ENCODE measurements around the gene TFR2.

TFR2 gene

GRCh38 chr7:100641860-100642533 is 645 bp upstream of the TFR2 start:
- no peaks in the 10 kb centered on the region for H3K36me3 Mint-ChIP-seq (ENCODE audit: low read depth)
- no peak overlapping the region for H3K27ac Mint-ChIP-seq
- no peak overlapping the region for H3K4me3 Mint-ChIP-seq
- no peaks in the 10 kb centered on the region for H3K9me3 Mint-ChIP-seq
- peaks cover 3% of the 10 kb centered on the region for H3K27me3 Mint-ChIP-seq
- no peaks in the 10 kb centered on the region for H3K4me1 Mint-ChIP-seq (ENCODE audit: low read depth)

GRCh38 chr7:100640517-100641440 is 573 bp downstream of the TFR2 start:
- Mint-ChIP-seq H3K27me3 (peaks cover 3% of the 10 kb centered on the region), H3K4me1 (ENCODE audit: low read depth) (no peaks in the 10 kb centered on the region), H3K27ac (no peak overlapping the region), H3K36me3 (ENCODE audit: low read depth) (no peaks in the 10 kb centered on the region), H3K4me3 (no peak overlapping the region), H3K9me3 (no peaks in the 10 kb centered on the region)

DNA sequence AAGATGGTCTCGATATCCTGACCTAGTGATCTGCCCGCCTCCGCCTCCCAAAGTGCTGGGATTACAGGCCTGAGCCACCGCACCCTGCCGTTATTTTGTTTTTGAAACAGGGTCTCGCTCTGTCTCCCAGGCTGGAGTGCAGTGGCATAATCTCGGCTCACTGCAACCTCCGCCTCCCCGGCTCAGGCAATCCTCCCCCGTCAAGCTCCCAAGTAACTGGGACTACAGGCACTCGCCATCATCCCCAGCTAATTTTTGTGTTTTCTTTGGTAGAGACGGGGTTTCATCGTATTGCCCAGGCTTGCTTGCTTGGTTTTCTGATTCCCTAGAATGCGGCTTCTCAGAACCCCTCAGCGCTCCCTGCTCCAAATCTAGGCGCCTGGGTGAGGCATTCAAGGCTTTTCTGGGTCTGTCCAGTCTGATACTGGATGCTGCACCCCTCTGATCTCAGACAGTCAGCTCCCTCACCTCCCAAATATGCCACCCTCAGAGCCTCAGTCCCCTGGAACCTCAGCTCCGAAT is 1.3 kb downstream of the TFR2 start:
- Mint-ChIP-seq H3K9me3 (no peaks in the 10 kb centered on the region), H3K36me3 (ENCODE audit: low read depth) (no peaks in the 10 kb centered on the region), H3K27me3 (peaks cover 3% of the 10 kb centered on the region), H3K4me1 (ENCODE audit: low read depth) (no peaks in the 10 kb centered on the region), H3K4me3 (no peak overlapping the region), H3K27ac (no peak overlapping the region)

- no peaks in the 10 kb centered on the region for H3K36me3 Mint-ChIP-seq (ENCODE audit: low read depth)
- H3K27me3 Mint-ChIP-seq: no peaks in the 10 kb centered on the region
- H3K9me3 Mint-ChIP-seq: no peaks in the 10 kb centered on the region
- peak overlapping the region; percentile 96 for H3K27ac Mint-ChIP-seq
- peaks cover 18% of the 10 kb centered on the region for H3K4me1 Mint-ChIP-seq (ENCODE audit: low read depth)
- H3K4me3 Mint-ChIP-seq: peak overlapping the region; percentile 86
These were observed 8.2 kb downstream of the TFR2 start for GRCh38 chr7:100632951-100633717.

- H3K4me3 Mint-ChIP-seq: no peak overlapping the region
- H3K9me3 Mint-ChIP-seq: no peaks in the 10 kb centered on the region
- H3K27ac Mint-ChIP-seq: peak overlapping the region; percentile 7
- peaks cover 7% of the 10 kb centered on the region for H3K36me3 Mint-ChIP-seq (ENCODE audit: low read depth)
- H3K27me3 Mint-ChIP-seq: no peaks in the 10 kb centered on the region
- peaks cover 23% of the 10 kb centered on the region for H3K4me1 Mint-ChIP-seq (ENCODE audit: low read depth)
These were observed 11.3 kb downstream of the TFR2 start for GRCh38 chr7:100630066-100630465.

DNA sequence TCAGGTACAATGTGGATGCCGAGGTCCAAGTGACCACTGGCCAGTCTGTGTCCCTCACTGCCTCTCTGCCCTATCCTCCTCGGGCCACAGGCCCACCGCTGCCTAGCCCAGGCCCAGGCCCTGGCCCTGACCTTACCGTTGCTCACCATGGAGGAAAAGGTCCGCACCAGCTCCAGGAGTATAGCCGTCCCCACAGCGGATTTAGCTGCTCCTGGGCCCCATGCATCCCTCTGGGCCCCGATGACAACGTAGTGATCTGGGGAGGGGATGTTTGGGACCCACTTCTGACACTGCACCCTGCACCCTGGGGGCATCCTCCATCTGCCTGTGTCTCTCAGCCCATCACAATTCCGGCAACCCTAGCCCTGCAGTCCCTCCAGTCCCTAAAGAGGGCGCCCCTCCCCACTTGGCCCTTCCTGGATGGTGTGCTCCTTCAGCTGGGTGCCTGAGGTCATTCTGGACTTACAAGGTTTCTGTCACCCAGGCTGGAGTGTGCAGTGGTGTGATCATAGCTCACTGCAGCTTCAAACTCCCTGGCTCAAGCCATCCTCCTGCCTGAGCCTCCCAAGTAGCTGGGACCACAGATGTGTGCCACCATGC is 12.1 kb downstream of the TFR2 start:
- Mint-ChIP-seq H3K36me3 (ENCODE audit: low read depth) (peaks cover 7% of the 10 kb centered on the region), H3K4me3 (no peak overlapping the region), H3K27ac (no peak overlapping the region), H3K27me3 (no peaks in the 10 kb centered on the region), H3K4me1 (ENCODE audit: low read depth) (peaks cover 23% of the 10 kb centered on the region), H3K9me3 (no peaks in the 10 kb centered on the region)

DNA sequence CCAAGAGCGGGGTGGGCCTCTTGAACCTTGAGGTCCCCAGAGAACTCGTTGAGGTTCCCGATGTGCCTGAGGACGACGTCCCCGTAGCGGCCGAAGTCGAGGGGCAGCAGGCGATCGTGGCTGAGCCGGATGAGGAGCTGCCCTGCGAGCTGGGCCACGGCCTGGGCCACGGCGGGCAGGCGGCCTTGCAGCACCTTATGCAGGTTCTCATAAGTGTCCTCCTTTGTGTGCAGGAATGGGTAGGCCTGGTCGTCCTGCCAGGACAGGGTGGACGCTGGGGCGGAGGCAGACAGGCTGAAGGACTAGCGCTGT is 14.2 kb downstream of the TFR2 start:
- Mint-ChIP-seq H3K9me3 (no peaks in the 10 kb centered on the region), H3K27ac (peak overlapping the region; percentile 58), H3K4me3 (peak overlapping the region; percentile 81), H3K36me3 (ENCODE audit: low read depth) (peaks cover 11% of the 10 kb centered on the region), H3K27me3 (no peaks in the 10 kb centered on the region), H3K4me1 (ENCODE audit: low read depth) (peaks cover 10% of the 10 kb centered on the region)

- H3K4me3 Mint-ChIP-seq: peak overlapping the region; percentile 81
- no peaks in the 10 kb centered on the region for H3K9me3 Mint-ChIP-seq
- H3K27ac Mint-ChIP-seq: peak overlapping the region; percentile 58
- H3K27me3 Mint-ChIP-seq: no peaks in the 10 kb centered on the region
- peaks cover 10% of the 10 kb centered on the region for H3K4me1 Mint-ChIP-seq (ENCODE audit: low read depth)
- H3K36me3 Mint-ChIP-seq (ENCODE audit: low read depth): peaks cover 11% of the 10 kb centered on the region
These were observed 14.7 kb downstream of the TFR2 start for GRCh38 chr7:100626530-100627237.

DNA sequence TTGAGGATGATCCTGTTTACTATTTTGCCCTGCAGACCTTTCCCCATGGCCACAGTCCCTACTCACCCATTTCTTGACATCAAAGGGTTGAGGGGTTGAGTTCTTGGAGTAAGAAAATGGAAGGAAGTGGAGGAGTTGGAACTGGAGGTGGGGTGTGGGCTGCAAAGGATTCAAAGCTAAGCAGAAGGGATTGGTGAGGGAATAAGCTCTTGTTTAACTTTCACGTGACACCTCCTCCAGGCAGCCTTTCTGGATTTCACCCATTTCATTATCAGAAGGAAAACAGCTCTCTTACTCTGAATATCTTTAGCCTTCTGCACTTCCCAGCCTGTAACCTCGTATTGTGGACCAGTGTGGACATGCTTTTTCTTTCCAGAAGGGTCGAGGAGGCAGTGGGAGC is 15.3 kb downstream of the TFR2 start:
- peaks cover 11% of the 10 kb centered on the region for H3K36me3 Mint-ChIP-seq (ENCODE audit: low read depth)
- H3K9me3 Mint-ChIP-seq: no peaks in the 10 kb centered on the region
- no peaks in the 10 kb centered on the region for H3K27me3 Mint-ChIP-seq
- H3K4me1 Mint-ChIP-seq (ENCODE audit: low read depth): peaks cover 10% of the 10 kb centered on the region
- peak overlapping the region; percentile 81 for H3K4me3 Mint-ChIP-seq
- no peak overlapping the region for H3K27ac Mint-ChIP-seq

DNA sequence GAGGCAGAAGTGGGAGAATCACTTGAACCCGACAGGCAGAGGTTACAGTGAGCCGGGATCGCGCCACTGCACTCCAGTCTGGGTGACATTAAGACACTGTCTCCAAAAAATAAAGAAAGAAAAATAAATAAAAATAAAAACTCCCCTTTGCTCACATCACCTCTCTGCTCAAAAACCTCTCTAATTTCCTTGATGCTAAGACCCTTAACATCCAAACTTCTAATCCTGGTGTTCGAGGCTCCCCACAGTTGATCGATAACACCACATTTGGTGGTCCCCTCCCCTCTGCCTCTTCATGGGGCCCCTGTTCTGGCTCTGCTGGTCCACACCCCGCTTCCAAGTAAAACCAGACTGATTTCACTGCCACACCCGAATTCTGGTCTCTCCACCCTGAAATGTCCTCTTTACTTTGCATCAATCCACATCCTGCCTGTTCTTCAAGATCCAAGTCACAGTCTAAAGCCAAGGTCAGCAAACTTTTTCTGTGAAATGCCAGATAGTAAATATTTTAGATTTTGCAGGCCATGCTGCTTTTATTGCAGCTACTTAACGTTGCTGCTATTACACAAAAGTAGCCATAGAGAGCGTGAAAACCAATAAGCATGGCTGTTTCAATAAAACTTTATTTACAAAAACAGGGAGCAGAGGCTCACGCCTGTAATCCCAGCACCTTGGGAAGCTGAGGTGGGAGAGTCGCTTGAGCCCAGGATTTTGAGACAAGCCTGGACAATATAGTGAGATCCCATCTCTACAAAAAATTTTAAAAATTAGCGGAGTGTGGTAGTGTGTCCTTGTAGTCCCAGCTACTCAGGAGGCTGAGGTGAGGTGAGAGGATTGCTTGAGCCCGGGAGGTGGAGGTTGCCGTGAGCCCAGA is 17.2 kb downstream of the TFR2 start:
- peaks cover 5% of the 10 kb centered on the region for H3K4me1 Mint-ChIP-seq (ENCODE audit: low read depth)
- H3K4me3 Mint-ChIP-seq: no peak overlapping the region
- no peaks in the 10 kb centered on the region for H3K9me3 Mint-ChIP-seq
- H3K36me3 Mint-ChIP-seq (ENCODE audit: low read depth): peaks cover 15% of the 10 kb centered on the region
- H3K27ac Mint-ChIP-seq: no peak overlapping the region
- no peaks in the 10 kb centered on the region for H3K27me3 Mint-ChIP-seq

DNA sequence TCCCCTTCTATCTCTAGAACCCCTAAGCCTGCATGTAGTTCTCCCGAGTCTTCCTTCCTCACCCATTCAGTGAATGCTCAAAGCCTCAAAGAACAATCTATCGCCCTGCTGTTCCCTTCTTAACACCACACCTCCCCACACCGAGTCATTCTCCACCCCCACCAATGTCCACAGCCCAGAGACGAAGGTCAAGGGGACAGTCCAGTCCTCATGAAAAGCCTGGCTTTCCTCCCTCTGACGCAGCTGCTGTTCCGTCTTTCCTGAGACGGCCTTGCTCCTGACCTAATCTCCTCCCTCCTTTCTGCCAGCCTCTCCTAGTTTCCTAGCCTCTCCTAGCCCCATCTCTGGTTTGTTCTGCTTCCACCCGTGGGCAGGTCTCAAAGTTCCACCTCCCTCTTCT is 19.8 kb downstream of the TFR2 start:
- Mint-ChIP-seq H3K27me3 (no peaks in the 10 kb centered on the region), H3K4me3 (no peak overlapping the region), H3K9me3 (no peaks in the 10 kb centered on the region), H3K4me1 (ENCODE audit: low read depth) (peaks cover 5% of the 10 kb centered on the region), H3K36me3 (ENCODE audit: low read depth) (peaks cover 15% of the 10 kb centered on the region), H3K27ac (no peak overlapping the region)

- H3K36me3 Mint-ChIP-seq (ENCODE audit: low read depth): peaks cover 14% of the 10 kb centered on the region
- H3K27ac Mint-ChIP-seq: no peak overlapping the region
- H3K9me3 Mint-ChIP-seq: no peaks in the 10 kb centered on the region
- H3K4me1 Mint-ChIP-seq (ENCODE audit: low read depth): peaks cover 3% of the 10 kb centered on the region
- H3K27me3 Mint-ChIP-seq: no peaks in the 10 kb centered on the region
- no peak overlapping the region for H3K4me3 Mint-ChIP-seq
These were observed 20.5 kb downstream of the TFR2 start for GRCh38 chr7:100620804-100621203.

DNA sequence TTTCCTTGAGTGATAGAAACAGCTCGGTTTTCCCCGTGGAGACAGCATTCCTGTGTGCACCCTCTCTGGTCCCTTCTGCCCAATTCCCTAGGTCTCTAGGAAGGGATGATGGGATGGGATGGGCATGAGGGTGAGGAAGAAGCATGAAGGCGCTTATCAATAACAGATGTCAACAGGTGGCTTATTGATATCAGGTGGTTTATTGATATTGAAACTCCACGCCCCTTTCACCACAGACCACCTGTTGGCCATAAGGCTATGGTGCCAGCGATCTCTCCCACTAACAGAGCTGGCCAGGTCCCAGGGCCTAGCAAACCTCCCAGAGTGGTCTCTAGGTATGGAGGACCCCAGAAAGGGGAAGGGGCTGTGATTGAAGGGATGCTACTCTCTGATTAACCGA is 21.1 kb downstream of the TFR2 start:
- Mint-ChIP-seq H3K4me1 (ENCODE audit: low read depth) (no peaks in the 10 kb centered on the region), H3K4me3 (no peak overlapping the region), H3K36me3 (ENCODE audit: low read depth) (peaks cover 8% of the 10 kb centered on the region), H3K27ac (no peak overlapping the region), H3K9me3 (no peaks in the 10 kb centered on the region), H3K27me3 (no peaks in the 10 kb centered on the region)

Data from stimulated activated naive CD8-positive, alpha-beta T cell treated with anti-CD3 and anti-CD28 coated beads, Interleukin-15, Interleukin-2, amounts not matched to agents 100 ng/mL and 50 ng/mL, for 24 hours (primary cell).